Measurements from ENCODE around the gene YBEY. TPM values are rescaled to one million over a fixed set of nuclear protein-coding genes. Genes with fewer than 3 reads are reported as not detected.

YBEY gene
- polyA plus RNA-seq, 1 of the 3 experiments (the other 2 are of a cell fraction), result 47.5 TPM

DNA sequence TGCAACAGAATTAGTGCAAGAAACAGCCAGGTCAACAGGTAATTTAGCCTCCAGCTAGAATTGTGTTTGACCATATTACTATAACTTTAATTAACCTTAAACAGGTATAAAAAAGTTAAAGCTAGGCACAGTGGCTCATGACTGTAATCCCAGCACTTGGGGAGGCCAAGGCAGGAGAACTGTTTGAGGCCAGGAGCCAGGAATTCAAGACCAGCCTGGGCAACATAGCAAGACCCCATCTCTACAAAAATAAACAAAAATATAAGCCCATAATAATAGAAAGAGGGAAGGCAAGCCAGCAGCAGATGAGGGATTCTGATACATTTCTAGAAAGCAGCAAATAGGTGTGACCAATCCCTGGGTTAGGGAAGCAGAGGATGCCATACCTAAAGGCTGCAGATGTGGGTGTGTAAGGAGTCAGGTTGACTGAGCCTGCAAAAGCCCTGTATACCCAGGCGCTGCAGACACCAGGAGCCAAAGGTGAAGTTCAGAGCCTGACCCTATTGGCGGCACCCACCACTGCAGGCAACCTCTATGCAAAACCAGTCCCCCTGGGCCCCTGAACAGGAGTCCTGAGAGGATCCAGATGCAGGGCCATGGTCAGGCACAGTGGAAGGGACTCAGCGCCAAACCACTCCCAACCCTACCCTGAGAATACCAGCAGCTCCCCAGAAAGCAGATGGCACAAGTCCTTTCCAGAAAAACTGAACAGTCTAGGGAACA, 38.3 kb upstream of the YBEY start (continued):
- TF ChIP-seq, protein P1, sequence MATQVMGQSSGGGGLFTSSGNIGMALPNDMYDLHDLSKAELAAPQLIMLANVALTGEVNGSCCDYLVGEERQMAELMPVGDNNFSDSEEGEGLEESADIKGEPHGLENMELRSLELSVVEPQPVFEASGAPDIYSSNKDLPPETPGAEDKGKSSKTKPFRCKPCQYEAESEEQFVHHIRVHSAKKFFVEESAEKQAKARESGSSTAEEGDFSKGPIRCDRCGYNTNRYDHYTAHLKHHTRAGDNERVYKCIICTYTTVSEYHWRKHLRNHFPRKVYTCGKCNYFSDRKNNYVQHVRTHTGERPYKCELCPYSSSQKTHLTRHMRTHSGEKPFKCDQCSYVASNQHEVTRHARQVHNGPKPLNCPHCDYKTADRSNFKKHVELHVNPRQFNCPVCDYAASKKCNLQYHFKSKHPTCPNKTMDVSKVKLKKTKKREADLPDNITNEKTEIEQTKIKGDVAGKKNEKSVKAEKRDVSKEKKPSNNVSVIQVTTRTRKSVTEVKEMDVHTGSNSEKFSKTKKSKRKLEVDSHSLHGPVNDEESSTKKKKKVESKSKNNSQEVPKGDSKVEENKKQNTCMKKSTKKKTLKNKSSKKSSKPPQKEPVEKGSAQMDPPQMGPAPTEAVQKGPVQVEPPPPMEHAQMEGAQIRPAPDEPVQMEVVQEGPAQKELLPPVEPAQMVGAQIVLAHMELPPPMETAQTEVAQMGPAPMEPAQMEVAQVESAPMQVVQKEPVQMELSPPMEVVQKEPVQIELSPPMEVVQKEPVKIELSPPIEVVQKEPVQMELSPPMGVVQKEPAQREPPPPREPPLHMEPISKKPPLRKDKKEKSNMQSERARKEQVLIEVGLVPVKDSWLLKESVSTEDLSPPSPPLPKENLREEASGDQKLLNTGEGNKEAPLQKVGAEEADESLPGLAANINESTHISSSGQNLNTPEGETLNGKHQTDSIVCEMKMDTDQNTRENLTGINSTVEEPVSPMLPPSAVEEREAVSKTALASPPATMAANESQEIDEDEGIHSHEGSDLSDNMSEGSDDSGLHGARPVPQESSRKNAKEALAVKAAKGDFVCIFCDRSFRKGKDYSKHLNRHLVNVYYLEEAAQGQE (IDR thresholded peaks at IDR 0.05; ENCODE audit: low read depth, low read length), result no peak
- TF ChIP-seq POLR2AphosphoS5 (IDR thresholded peaks at IDR 0.05; ENCODE audit: low read depth, low read length) (no peak), FOXJ3 (CRISPR knock-in tag; IDR thresholded peaks at IDR 0.05) (no peak)

DNA sequence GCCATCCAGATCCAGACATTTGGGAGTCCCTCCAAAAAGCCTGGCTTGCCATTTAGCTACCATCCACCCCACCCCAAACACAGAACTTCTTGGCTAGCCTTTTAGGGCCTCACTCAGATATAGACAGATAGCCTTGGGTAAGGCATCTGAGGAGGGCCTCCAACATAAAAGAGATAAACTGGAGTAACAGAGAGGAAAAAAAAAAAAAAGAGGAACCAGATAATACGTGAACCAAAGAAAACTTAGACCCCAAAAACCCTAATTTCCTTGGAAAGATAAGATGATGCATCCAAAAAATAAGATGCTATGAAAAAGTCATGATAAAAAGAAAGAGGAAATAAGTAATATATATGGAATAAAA, 37.7 kb upstream of the YBEY start:
- peaks cover 73 to 78% of the 10 kb centered on the region in 2 experiments for H3K36me3 ChIP-seq (replicated peaks in 1 of 2; ENCODE audit: control insufficient read depth in 1 of 2, insufficient read depth in 2 of 2, low read length in 1 of 2)
- no peak overlapping the region for H3K4me2 ChIP-seq
- H3F3A ChIP-seq (replicated peaks; ENCODE audit: insufficient read depth), result peaks cover 9% of the 10 kb centered on the region
- H3K27ac ChIP-seq (ENCODE audit: low read depth in 2 of 2, low read length in 1 of 2), result no peak overlapping the region; a peak in 1 of 4 replicates
- TF ChIP-seq CHD2 (IDR thresholded peaks at IDR 0.05; ENCODE audit: low read length, partially characterized antibody) (no peak), GABPA (IDR thresholded peaks at IDR 0.05; ENCODE audit: low read depth) (no peak), EZH2phosphoT487 (IDR thresholded peaks at IDR 0.05; ENCODE audit: borderline replicate concordance, low read depth) (no peak), JUND (IDR thresholded peaks at IDR 0.05) (no peak), MEF2A (IDR thresholded peaks at IDR 0.05; ENCODE audit: borderline replicate concordance, low read depth) (no peak), TCF12 (IDR thresholded peaks at IDR 0.05) (no peak), YY1 (IDR thresholded peaks at IDR 0.05; ENCODE audit: low read depth) (no peak), NFIC (IDR thresholded peaks at IDR 0.05; ENCODE audit: borderline replicate concordance) (no peak), FOXJ3 (CRISPR knock-in tag; IDR thresholded peaks at IDR 0.05) (no peak), TAF1 (IDR thresholded peaks at IDR 0.05; ENCODE audit: borderline replicate concordance, low read depth, low read length) (no peak), EP300 (IDR thresholded peaks at IDR 0.05; ENCODE audit: borderline replicate concordance in 1 of 2, low read depth in 1 of 2, low read length in 1 of 2) (no peak), RAD21 (IDR thresholded peaks at IDR 0.05; ENCODE audit: low read length) (no peak), RCOR1 (IDR thresholded peaks at IDR 0.05; ENCODE audit: low read length) (no peak), FOSL2 (IDR thresholded peaks at IDR 0.05; ENCODE audit: borderline replicate concordance, low read depth) (no peak), NRF1 (IDR thresholded peaks at IDR 0.05; ENCODE audit: low read depth, low read length) (no peak), SIN3A (IDR thresholded peaks at IDR 0.05; ENCODE audit: borderline replicate concordance, low read depth, low read length) (no peak), FOXM1 (IDR thresholded peaks at IDR 0.05; ENCODE audit: low read depth) (no peak)
- TF ChIP-seq, protein P2, sequence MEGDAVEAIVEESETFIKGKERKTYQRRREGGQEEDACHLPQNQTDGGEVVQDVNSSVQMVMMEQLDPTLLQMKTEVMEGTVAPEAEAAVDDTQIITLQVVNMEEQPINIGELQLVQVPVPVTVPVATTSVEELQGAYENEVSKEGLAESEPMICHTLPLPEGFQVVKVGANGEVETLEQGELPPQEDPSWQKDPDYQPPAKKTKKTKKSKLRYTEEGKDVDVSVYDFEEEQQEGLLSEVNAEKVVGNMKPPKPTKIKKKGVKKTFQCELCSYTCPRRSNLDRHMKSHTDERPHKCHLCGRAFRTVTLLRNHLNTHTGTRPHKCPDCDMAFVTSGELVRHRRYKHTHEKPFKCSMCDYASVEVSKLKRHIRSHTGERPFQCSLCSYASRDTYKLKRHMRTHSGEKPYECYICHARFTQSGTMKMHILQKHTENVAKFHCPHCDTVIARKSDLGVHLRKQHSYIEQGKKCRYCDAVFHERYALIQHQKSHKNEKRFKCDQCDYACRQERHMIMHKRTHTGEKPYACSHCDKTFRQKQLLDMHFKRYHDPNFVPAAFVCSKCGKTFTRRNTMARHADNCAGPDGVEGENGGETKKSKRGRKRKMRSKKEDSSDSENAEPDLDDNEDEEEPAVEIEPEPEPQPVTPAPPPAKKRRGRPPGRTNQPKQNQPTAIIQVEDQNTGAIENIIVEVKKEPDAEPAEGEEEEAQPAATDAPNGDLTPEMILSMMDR (IDR thresholded peaks at IDR 0.05), result no peak
- TF ChIP-seq, protein P3, sequence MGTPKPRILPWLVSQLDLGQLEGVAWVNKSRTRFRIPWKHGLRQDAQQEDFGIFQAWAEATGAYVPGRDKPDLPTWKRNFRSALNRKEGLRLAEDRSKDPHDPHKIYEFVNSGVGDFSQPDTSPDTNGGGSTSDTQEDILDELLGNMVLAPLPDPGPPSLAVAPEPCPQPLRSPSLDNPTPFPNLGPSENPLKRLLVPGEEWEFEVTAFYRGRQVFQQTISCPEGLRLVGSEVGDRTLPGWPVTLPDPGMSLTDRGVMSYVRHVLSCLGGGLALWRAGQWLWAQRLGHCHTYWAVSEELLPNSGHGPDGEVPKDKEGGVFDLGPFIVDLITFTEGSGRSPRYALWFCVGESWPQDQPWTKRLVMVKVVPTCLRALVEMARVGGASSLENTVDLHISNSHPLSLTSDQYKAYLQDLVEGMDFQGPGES (IDR thresholded peaks at IDR 0.05; ENCODE audit: low read depth, low read length), result no peak
- H3K9me3 ChIP-seq, result no peaks in the 10 kb centered on the region
- H3K79me2 ChIP-seq (ENCODE audit: insufficient read depth), result no peaks in the 10 kb centered on the region
- H3K9me2 ChIP-seq, result no peaks in the 10 kb centered on the region
- ChIA-PET POLR2A (no interaction called here), CTCF (no interaction called here)
- no peak overlapping the region for H3K4me3 ChIP-seq (ENCODE audit: low read depth in 2 of 2, low read length in 1 of 2)
- no peaks in the 10 kb centered on the region for H4K20me1 ChIP-seq (ENCODE audit: insufficient read depth)
- no peaks in the 10 kb centered on the region for H3K27me3 ChIP-seq (ENCODE audit: insufficient read depth)
- H3K4me1 ChIP-seq (ENCODE audit: control insufficient read depth in 1 of 2, insufficient read depth in 2 of 2, low read depth in 1 of 2, low read length in 1 of 2), result peaks cover 0 to 3% of the 10 kb centered on the region in 2 experiments; a peak in 1 of 4 replicates
- DNase-seq, result no peak
- H2AFZ ChIP-seq (ENCODE audit: low read depth), result no peak overlapping the region
- no peak overlapping the region for H3K9ac ChIP-seq
- 100% methylated on average over 1 of the region's 1 CpG for WGBS (ENCODE audit: low lambda C conversion rate)
